Panc1 (cell line): ENCODE results near the gene CNKSR3. TPM values are rescaled to one million over a fixed set of nuclear protein-coding genes. Genes with fewer than 3 reads are reported as not detected.

Source experiments
- ATAC-seq: fragments of 200-7000 bp; cut with Tn5 transposase; 2 replicates; pipeline ENCODE4 v1.9.1; 2020; ENCODE audit warnings: mild to moderate bottlenecking, moderate library complexity
- BruUV-seq: library from RNA; stranded (reverse); fragments of 400-500 nt; replicated peaks from 2 replicates; lab custom pipeline; 2021; lab: Mats Ljungman, UMichigan
- CTCF ChIA-PET: fragments of 300-600 bp; sonication (Branson Sonifier 250); formaldehyde crosslinking; loops from one replicate; lab custom pipeline; 2022; ENCODE audit warnings: antibody characterized with exemption; lab: Charles Lee
- POLR2A ChIA-PET: fragments of 300-600 bp; sonication (Branson Sonifier 250); formaldehyde crosslinking; loops from one replicate; lab custom pipeline; 2022; ENCODE audit warnings: antibody characterized with exemption; lab: Charles Lee
- DNase-seq: peaks from one replicate; pipeline ENCODE4 v3.0.0-alpha.2; 2010; ENCODE audit warnings: low read depth, low spot score
- H3K27ac ChIP-seq: 2 replicates; pipeline ENCODE4 v1.5.1; 2011; ENCODE audit warnings: mild to moderate bottlenecking, low read length, inconsistent platforms
- H3K27me3 ChIP-seq: fragments of 200-500 bp; sonication (Bioruptor generic); 2 replicates; pipeline ENCODE4 v1.6.0; 2014; ENCODE audit warnings: low read length, inconsistent platforms; ENCODE audit not compliant: control insufficient read depth, insufficient read depth
- H3K36me3 ChIP-seq: fragments of 200-500 bp; sonication (Bioruptor generic); 2 replicates; pipeline ENCODE4 v1.5.1; 2014; ENCODE audit warnings: inconsistent platforms, mild to moderate bottlenecking, low read length, moderate library complexity; ENCODE audit not compliant: control insufficient read depth, insufficient read depth
- H3K4me1 ChIP-seq: 2 replicates; pipeline ENCODE4 v1.5.1; 2011; ENCODE audit warnings: inconsistent platforms, mild to moderate bottlenecking, low read length, moderate library complexity; ENCODE audit not compliant: control insufficient read depth, insufficient read depth
- H3K4me3 ChIP-seq, 2 experiments: 2 replicates each; pipeline ENCODE4 v1.5.1; 2011 to 2012; ENCODE audit warnings: low read depth in 2 of 2, low read length in 2 of 2, mild to moderate bottlenecking in 2 of 2, inconsistent platforms in 1 of 2, moderate library complexity in 1 of 2
- H3K9me3 ChIP-seq: fragments of 200-500 bp; sonication (Bioruptor generic); 2 replicates; pipeline ENCODE4 v1.5.1; 2014; ENCODE audit warnings: low read depth, mild to moderate bottlenecking, inconsistent platforms, low read length, moderate library complexity; ENCODE audit not compliant: control insufficient read depth, insufficient read depth
- POLR2AphosphoS5 ChIP-seq: IDR thresholded peaks from 2 replicates; pipeline ENCODE4 v1.6.1; 2012; ENCODE audit warnings: mild to moderate bottlenecking, low read depth, low read length, moderate library complexity
- SIN3A ChIP-seq: IDR thresholded peaks from 2 replicates; pipeline ENCODE4 v1.6.1; 2012; ENCODE audit warnings: low read depth, mild to moderate bottlenecking, low read length, moderate library complexity, borderline replicate concordance; ENCODE audit not compliant: insufficient read depth
- TCF7L2 ChIP-seq: IDR thresholded peaks from 2 replicates; pipeline ENCODE4 v1.6.1; 2011; ENCODE audit warnings: mild to moderate bottlenecking, low read depth, low read length, inconsistent platforms
- in situ Hi-C: cut with HindIII; loops from 2 replicates; pipeline ENCODE4 v1.10.0; 2016; ENCODE audit warnings: low sequenced_read_pairs, low pct_unique_long_range_greater_than_20kb
- intact Hi-C: fragments of 100-400 bp; cut with micrococcal nuclease; formaldehyde crosslinking; loops from one replicate; pipeline ENCODE4 v1.10.0; 2022; ENCODE audit not compliant: unreplicated experiment
- total RNA-seq: library from RNA; stranded (reverse); gene quantifications from one replicate; pipeline ENCODE4 v1.2.1, GENCODE V29; 2021; ENCODE audit not compliant: unreplicated experiment
- TF ChIP-seq, protein P1 (sequence below): fragments of 450-650 bp; IDR thresholded peaks from 2 replicates; pipeline ENCODE4 v1.5.1; 2017; ENCODE audit warnings: mild to moderate bottlenecking
- TF ChIP-seq, protein P2 (sequence below), 2 experiments: IDR thresholded peaks; 2 replicates each; pipeline ENCODE4 v1.6.1; 2011 to 2012; ENCODE audit warnings: low read depth in 2 of 2, control low read depth in 1 of 2, low read length in 1 of 2, mild to moderate bottlenecking in 1 of 2, moderate library complexity in 1 of 2; ENCODE audit not compliant: insufficient read depth in 1 of 2

Gene CNKSR3
- total RNA-seq, 1 experiment from 2014 or later = 18.2 TPM

DNA sequence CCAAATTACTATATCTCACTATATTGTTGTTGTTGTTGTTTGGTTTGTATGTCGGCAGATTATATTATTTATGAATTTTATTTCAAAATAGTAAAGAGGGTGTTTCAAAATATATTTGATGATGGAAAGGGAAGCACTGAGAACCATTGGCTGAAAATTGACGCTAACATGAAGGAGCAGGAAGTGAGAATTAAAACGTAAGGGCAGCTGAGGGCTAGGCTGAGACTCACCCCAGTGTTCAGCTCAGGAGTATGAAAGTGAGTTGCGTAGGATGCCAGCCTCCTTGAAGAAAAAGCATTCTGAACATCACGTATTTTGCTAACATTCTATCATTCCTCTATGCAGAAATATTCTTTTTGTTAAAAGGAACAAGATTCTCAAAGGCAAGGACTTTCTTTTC lies 143.1 kb downstream of the CNKSR3 start:
- BruUV-seq = no TSS peak
- ChIA-PET POLR2A (no interaction called here), CTCF (no interaction called here)
- no peak for DNase-seq
- Histone ChIP-seq H3K4me3 (no peak overlapping the region), H3K36me3 (no peaks in the 10 kb centered on the region), H3K9me3 (no peaks in the 10 kb centered on the region), H3K27ac (no peak overlapping the region), H3K4me1 (no peaks in the 10 kb centered on the region), H3K27me3 (no peaks in the 10 kb centered on the region)
- TF ChIP-seq TCF7L2 (no peak), SIN3A (no peak), POLR2AphosphoS5 (no peak)
- TF ChIP-seq, protein P1, sequence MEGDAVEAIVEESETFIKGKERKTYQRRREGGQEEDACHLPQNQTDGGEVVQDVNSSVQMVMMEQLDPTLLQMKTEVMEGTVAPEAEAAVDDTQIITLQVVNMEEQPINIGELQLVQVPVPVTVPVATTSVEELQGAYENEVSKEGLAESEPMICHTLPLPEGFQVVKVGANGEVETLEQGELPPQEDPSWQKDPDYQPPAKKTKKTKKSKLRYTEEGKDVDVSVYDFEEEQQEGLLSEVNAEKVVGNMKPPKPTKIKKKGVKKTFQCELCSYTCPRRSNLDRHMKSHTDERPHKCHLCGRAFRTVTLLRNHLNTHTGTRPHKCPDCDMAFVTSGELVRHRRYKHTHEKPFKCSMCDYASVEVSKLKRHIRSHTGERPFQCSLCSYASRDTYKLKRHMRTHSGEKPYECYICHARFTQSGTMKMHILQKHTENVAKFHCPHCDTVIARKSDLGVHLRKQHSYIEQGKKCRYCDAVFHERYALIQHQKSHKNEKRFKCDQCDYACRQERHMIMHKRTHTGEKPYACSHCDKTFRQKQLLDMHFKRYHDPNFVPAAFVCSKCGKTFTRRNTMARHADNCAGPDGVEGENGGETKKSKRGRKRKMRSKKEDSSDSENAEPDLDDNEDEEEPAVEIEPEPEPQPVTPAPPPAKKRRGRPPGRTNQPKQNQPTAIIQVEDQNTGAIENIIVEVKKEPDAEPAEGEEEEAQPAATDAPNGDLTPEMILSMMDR = no peak
- TF ChIP-seq, protein P2, sequence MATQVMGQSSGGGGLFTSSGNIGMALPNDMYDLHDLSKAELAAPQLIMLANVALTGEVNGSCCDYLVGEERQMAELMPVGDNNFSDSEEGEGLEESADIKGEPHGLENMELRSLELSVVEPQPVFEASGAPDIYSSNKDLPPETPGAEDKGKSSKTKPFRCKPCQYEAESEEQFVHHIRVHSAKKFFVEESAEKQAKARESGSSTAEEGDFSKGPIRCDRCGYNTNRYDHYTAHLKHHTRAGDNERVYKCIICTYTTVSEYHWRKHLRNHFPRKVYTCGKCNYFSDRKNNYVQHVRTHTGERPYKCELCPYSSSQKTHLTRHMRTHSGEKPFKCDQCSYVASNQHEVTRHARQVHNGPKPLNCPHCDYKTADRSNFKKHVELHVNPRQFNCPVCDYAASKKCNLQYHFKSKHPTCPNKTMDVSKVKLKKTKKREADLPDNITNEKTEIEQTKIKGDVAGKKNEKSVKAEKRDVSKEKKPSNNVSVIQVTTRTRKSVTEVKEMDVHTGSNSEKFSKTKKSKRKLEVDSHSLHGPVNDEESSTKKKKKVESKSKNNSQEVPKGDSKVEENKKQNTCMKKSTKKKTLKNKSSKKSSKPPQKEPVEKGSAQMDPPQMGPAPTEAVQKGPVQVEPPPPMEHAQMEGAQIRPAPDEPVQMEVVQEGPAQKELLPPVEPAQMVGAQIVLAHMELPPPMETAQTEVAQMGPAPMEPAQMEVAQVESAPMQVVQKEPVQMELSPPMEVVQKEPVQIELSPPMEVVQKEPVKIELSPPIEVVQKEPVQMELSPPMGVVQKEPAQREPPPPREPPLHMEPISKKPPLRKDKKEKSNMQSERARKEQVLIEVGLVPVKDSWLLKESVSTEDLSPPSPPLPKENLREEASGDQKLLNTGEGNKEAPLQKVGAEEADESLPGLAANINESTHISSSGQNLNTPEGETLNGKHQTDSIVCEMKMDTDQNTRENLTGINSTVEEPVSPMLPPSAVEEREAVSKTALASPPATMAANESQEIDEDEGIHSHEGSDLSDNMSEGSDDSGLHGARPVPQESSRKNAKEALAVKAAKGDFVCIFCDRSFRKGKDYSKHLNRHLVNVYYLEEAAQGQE (IDR thresholded peaks at IDR 0.05; ENCODE audit: insufficient read depth in 1 of 2, low read depth in 2 of 2, low read length in 1 of 2) = no peak
- no peak for ATAC-seq
- in situ Hi-C loops (no loop called here), intact Hi-C loops (no loop called here)

DNA sequence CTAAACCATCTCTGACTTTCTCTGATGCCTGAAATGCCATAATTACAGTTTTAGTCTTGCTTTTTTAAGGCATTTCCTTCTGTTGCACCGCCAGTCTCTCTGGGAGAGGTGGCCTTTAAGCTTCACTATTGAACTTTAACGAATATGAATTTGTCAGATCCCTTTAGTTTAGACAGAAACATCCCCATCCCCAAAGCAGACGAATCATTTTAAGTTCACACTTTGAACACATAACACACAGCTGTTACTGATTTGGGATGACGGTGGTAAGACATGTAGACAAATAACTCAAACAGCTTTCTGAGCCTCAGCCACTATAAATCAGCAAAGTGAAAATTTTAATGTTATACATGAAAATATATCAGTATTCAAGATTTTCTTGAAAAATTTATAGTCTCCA lies 146.7 kb downstream of the CNKSR3 start:
- Histone ChIP-seq H3K4me1 (no peaks in the 10 kb centered on the region), H3K27ac (no peak overlapping the region), H3K4me3 (no peak overlapping the region), H3K27me3 (no peaks in the 10 kb centered on the region), H3K36me3 (no peaks in the 10 kb centered on the region), H3K9me3 (no peaks in the 10 kb centered on the region)
- DNase-seq (no peak), ATAC-seq (no peak)
- no TSS peak for BruUV-seq
- ChIA-PET POLR2A (no interaction called here), CTCF (no interaction called here)
- in situ Hi-C loops = no loop called here
- intact Hi-C loops = no loop called here
- no peak for TF ChIP-seq SIN3A
- TF ChIP-seq POLR2AphosphoS5 = no peak
- TF ChIP-seq, protein P2 (IDR thresholded peaks at IDR 0.05; ENCODE audit: insufficient read depth in 1 of 2, low read depth in 2 of 2, low read length in 1 of 2) = no peak
- no peak for TF ChIP-seq TCF7L2
